Measurements from ENCODE around the gene MRPL20. TPM values are rescaled to one million over a fixed set of nuclear protein-coding genes. Genes with fewer than 3 reads are reported as not detected.

MRPL20 gene
- total and polyA plus RNA-seq, 9 of the 15 experiments (the other 6 are each of a cell fraction or from before 2014, with no cell fraction given): 180 to 671 (median 229) TPM

- TF ChIP-seq AFF4 (CRISPR knock-in tag; IDR thresholded peaks at IDR 0.05): peak; percentile 55
- TF ChIP-seq HNRNPLL (IDR thresholded peaks at IDR 0.05; ENCODE audit: low read depth, low read length, poor library complexity, severe bottlenecking): peak; percentile 93
- peak in 1 of 2 experiments; percentile 92; a peak in 2 of 4 replicates for TF ChIP-seq ZNF639 (CRISPR knock-in tag; conservative IDR thresholded peaks at IDR 0.05 in 1 of 2, IDR thresholded peaks at IDR 0.05 in 1 of 2)
- peak; percentile 82; the same call in 1 of the 2 replicates for TF ChIP-seq RFX1 (IDR thresholded peaks at IDR 0.05)
- TF ChIP-seq THAP7 (CRISPR knock-in tag; IDR thresholded peaks at IDR 0.05): no peak
- TF ChIP-seq NCOA2 (IDR thresholded peaks at IDR 0.05; ENCODE audit: partially characterized antibody in 2 of 2): no peak
- TF ChIP-seq PCBP2 (IDR thresholded peaks at IDR 0.05; ENCODE audit: low read depth, low read length, poor library complexity, severe bottlenecking): no peak
- TF ChIP-seq E4F1 (CRISPR knock-in tag; IDR thresholded peaks at IDR 0.05; ENCODE audit: borderline replicate concordance): no peak; the same call in 1 of the 2 replicates
- peak; percentile 99 for TF ChIP-seq FIP1L1 (IDR thresholded peaks at IDR 0.05; ENCODE audit: low read depth, low read length, poor library complexity, severe bottlenecking)
- TF ChIP-seq TFAP4 (CRISPR knock-in tag; IDR thresholded peaks at IDR 0.05; ENCODE audit: borderline replicate concordance): peak; percentile 90
- no peak for TF ChIP-seq E2F4 (CRISPR knock-in tag; IDR thresholded peaks at IDR 0.05; ENCODE audit: low read depth)
- TF ChIP-seq L3MBTL2 (IDR thresholded peaks at IDR 0.05): peak; percentile 85
- TF ChIP-seq NUFIP1 (IDR thresholded peaks at IDR 0.05; ENCODE audit: partially characterized antibody): no peak
- TF ChIP-seq KDM2B (CRISPR knock-in tag; IDR thresholded peaks at IDR 0.05): no peak
- peak; percentile 87; the same call in 1 of the 2 replicates for TF ChIP-seq POLR2H (tag; IDR thresholded peaks at IDR 0.05; ENCODE audit: low read depth)
Observed at GRCh38 chr1:1399187-1399871, 7.8 kb downstream of the MRPL20 start, which contains the start of gene CCNL2 (continued).
